Osteocyte (in vitro differentiated cells): ENCODE results near the gene EFR3B. TPM values are rescaled to one million over a fixed set of nuclear protein-coding genes. Genes with fewer than 3 reads are reported as not detected.

Experiments used
- DNase-seq: peaks from one replicate; pipeline ENCODE4 v3.0.0; 2021; ENCODE audit warnings: mixed read lengths; ENCODE audit not compliant: unreplicated experiment; ENCODE audit errors: extremely low spot score
- H3K27ac Mint-ChIP-seq: one replicate; pipeline ENCODE4 v1.8.0; 2021; ENCODE audit warnings: mild to moderate bottlenecking, mixed read lengths; ENCODE audit not compliant: unreplicated experiment
- H3K27me3 Mint-ChIP-seq: one replicate; pipeline ENCODE4 v1.8.0; 2021; ENCODE audit warnings: mixed read lengths; ENCODE audit not compliant: unreplicated experiment
- H3K36me3 Mint-ChIP-seq: one replicate; pipeline ENCODE4 v1.8.0; 2021; ENCODE audit warnings: mixed read lengths; ENCODE audit not compliant: unreplicated experiment
- H3K4me1 Mint-ChIP-seq: one replicate; pipeline ENCODE4 v1.8.0; 2021; ENCODE audit warnings: mixed read lengths; ENCODE audit not compliant: unreplicated experiment
- H3K4me3 Mint-ChIP-seq: one replicate; pipeline ENCODE4 v1.8.0; 2021; ENCODE audit warnings: mild to moderate bottlenecking, moderate library complexity, mixed read lengths; ENCODE audit not compliant: unreplicated experiment
- H3K9me3 Mint-ChIP-seq: one replicate; pipeline ENCODE4 v1.8.0; 2021; ENCODE audit warnings: mixed read lengths; ENCODE audit not compliant: unreplicated experiment
- CTCF ChIP-seq: fragments of 200-600 bp; sonication (generic); IDR thresholded peaks from 2 replicates; pipeline ENCODE4 v1.5.0; 2021; ENCODE audit warnings: antibody characterized with exemption, mild to moderate bottlenecking, moderate library complexity
- total RNA-seq: library from RNA; stranded (reverse); gene quantifications from 2 replicates; pipeline ENCODE4 v1.2.1, GENCODE V29; 2021

Gene EFR3B
- total RNA-seq, 1 donor from 2014 or later = 1.3 TPM

GRCh38 chr2:25026008-25026530 lies 15.8 kb upstream of the EFR3B start:
- no peak for TF ChIP-seq CTCF
- H3K36me3 Mint-ChIP-seq = no peaks in the 10 kb centered on the region
- H3K4me1 Mint-ChIP-seq = no peaks in the 10 kb centered on the region
- no peaks in the 10 kb centered on the region for H3K9me3 Mint-ChIP-seq
- no peak overlapping the region for H3K27ac Mint-ChIP-seq
- no peak overlapping the region for H3K4me3 Mint-ChIP-seq
- no peak for DNase-seq
- peaks cover 22% of the 10 kb centered on the region for H3K27me3 Mint-ChIP-seq

DNA sequence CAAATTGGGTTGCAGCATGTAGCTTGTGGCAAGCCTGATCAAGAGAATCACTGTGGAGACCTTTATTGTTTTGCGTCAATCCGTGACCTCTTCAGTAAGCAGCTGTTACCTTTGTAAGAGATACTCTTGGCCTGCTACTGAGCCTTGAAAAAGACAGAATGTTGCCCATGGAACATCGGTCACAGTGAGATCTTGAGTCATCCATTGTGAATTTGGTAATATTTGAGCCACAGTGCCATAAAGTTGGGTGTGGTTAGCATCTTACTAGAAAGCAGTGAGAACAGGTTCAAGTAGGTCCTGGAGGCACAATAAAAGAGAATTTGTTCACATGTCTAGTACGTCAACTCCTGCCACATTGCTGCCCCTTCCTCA lies 12.7 kb upstream of the EFR3B start:
- Mint-ChIP-seq H3K36me3 (no peaks in the 10 kb centered on the region), H3K27ac (no peak overlapping the region), H3K27me3 (peaks cover 16% of the 10 kb centered on the region), H3K9me3 (peaks cover 4% of the 10 kb centered on the region), H3K4me1 (no peaks in the 10 kb centered on the region), H3K4me3 (no peak overlapping the region)
- TF ChIP-seq CTCF = no peak
- DNase-seq = no peak

DNA sequence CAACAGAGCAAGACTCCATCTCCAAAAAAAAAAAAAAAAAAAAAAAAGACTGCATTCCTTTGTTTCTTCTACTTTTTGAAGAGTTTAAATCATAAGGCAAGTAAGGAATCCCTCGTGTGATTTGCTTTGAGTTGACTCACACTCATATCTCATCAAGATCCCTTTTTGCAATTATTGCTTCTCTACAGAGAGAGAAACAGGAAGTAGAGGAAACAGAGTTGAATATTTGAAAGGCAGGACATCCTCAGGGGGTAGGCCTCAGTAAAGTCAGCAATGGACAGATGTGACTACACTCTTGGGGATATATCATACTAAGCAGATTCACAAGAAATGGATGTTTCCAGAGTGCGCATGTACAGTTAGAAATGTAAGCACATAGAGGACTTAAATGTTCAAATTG lies 11.2 kb upstream of the EFR3B start:
- H3K27ac Mint-ChIP-seq = no peak overlapping the region
- no peak for DNase-seq
- H3K36me3 Mint-ChIP-seq = no peaks in the 10 kb centered on the region

GRCh38 chr2:25032094-25032493 lies 9.8 kb upstream of the EFR3B start:
- H3K9me3 Mint-ChIP-seq = peaks cover 5% of the 10 kb centered on the region
- H3K4me3 Mint-ChIP-seq = no peak overlapping the region
- TF ChIP-seq CTCF = no peak
- DNase-seq = no peak
- no peaks in the 10 kb centered on the region for H3K4me1 Mint-ChIP-seq
- no peak overlapping the region for H3K27ac Mint-ChIP-seq
- H3K27me3 Mint-ChIP-seq = peaks cover 16% of the 10 kb centered on the region
- no peaks in the 10 kb centered on the region for H3K36me3 Mint-ChIP-seq

More for the DNA sequence above, 11.2 kb upstream of the EFR3B start:
- Mint-ChIP-seq H3K9me3 (peaks cover 5% of the 10 kb centered on the region), H3K4me3 (no peak overlapping the region), H3K4me1 (no peaks in the 10 kb centered on the region), H3K27me3 (peaks cover 14% of the 10 kb centered on the region)
- TF ChIP-seq CTCF = no peak

GRCh38 chr2:25032901-25033300 lies 9.0 kb upstream of the EFR3B start:
- no peak overlapping the region for H3K27ac Mint-ChIP-seq
- H3K36me3 Mint-ChIP-seq = no peaks in the 10 kb centered on the region
- peaks cover 5% of the 10 kb centered on the region for H3K9me3 Mint-ChIP-seq
- no peak for TF ChIP-seq CTCF
- H3K4me1 Mint-ChIP-seq = no peaks in the 10 kb centered on the region
- H3K27me3 Mint-ChIP-seq = peaks cover 16% of the 10 kb centered on the region
- no peak overlapping the region for H3K4me3 Mint-ChIP-seq
- no peak for DNase-seq
